IPS-20b (cell line): ENCODE measurements around the gene RASA3.
"Not testable (repeated sequence)": the region's sequence is repeated elsewhere in the genome, so short reads cannot be mapped to it uniquely, and the experiment has no call there.

Experiments
- H3K27ac ChIP-seq: one replicate; pipeline ENCODE4 v1.5.1; 2013; ENCODE audit warnings: low read length
- H3K27me3 ChIP-seq: 2 replicates; pipeline ENCODE4 v1.6.1; 2013; ENCODE audit warnings: mild to moderate bottlenecking, low read length, inconsistent platforms; ENCODE audit not compliant: insufficient read depth
- H3K36me3 ChIP-seq: 2 replicates; pipeline ENCODE4 v1.6.1; 2013; ENCODE audit warnings: low read depth, mild to moderate bottlenecking, inconsistent platforms, low read length, moderate library complexity; ENCODE audit not compliant: insufficient read depth
- H3K4me1 ChIP-seq: 2 replicates; pipeline ENCODE4 v1.6.1; 2013; ENCODE audit warnings: mild to moderate bottlenecking, control low read depth, inconsistent platforms, low read length, moderate library complexity; ENCODE audit not compliant: insufficient read depth
- H3K4me3 ChIP-seq: 2 replicates; pipeline ENCODE4 v1.5.1; 2013; ENCODE audit warnings: mild to moderate bottlenecking, low read length, inconsistent platforms
- H3K9ac ChIP-seq: 2 replicates; pipeline ENCODE4 v1.6.1; 2013; ENCODE audit warnings: low read depth, mild to moderate bottlenecking, inconsistent platforms, low read length, moderate library complexity
- H3K9me3 ChIP-seq: 2 replicates; pipeline ENCODE4 v1.6.1; 2013; ENCODE audit warnings: mild to moderate bottlenecking, low read depth, low read length, inconsistent platforms; ENCODE audit not compliant: insufficient read depth

RASA3 gene

DNA sequence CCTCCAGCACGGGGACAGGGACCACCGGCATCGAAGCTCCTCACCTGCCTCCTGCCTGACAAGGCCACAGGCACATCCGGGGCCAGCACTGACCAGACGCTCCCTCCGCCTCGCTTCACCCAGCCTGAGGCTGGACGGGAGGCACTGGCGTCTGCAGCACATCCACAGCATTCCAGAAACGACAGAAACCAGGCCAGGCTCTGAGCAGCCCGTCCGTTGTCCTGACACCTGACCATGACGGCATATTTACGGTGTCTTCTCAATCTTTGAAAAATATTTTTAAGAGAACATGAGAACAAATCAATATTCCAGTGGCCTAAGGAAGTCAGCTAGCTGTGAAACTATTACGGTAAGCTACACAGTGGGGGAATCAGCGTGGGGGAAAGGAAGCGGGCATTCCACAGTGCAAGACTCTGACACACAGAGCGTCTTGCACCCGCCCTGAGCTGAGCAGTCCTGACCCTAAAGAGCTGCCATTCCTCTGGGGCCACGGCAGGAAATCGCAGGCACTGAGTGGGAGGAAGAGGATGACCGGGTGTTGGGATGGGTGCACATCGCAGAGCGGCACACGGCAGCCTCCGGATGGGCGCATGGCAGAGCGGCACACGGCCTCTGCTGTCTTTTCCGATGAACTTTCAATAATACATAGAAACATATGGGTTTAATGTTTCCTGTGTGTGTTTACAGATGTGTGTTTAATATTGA is 26.8 kb downstream of the RASA3 start:
- H3K27ac ChIP-seq, result no peak overlapping the region
- 0 out of 2 replicates have a peak, but pooled peaks cover 2% of the 10 kb centered on the region for H3K4me1 ChIP-seq
- H3K9ac ChIP-seq, result no peak overlapping the region
- no peaks in the 10 kb centered on the region for H3K36me3 ChIP-seq
- H3K9me3 ChIP-seq, result no peaks in the 10 kb centered on the region
- H3K4me3 ChIP-seq, result no peak overlapping the region
- H3K27me3 ChIP-seq, result no peaks in the 10 kb centered on the region

DNA sequence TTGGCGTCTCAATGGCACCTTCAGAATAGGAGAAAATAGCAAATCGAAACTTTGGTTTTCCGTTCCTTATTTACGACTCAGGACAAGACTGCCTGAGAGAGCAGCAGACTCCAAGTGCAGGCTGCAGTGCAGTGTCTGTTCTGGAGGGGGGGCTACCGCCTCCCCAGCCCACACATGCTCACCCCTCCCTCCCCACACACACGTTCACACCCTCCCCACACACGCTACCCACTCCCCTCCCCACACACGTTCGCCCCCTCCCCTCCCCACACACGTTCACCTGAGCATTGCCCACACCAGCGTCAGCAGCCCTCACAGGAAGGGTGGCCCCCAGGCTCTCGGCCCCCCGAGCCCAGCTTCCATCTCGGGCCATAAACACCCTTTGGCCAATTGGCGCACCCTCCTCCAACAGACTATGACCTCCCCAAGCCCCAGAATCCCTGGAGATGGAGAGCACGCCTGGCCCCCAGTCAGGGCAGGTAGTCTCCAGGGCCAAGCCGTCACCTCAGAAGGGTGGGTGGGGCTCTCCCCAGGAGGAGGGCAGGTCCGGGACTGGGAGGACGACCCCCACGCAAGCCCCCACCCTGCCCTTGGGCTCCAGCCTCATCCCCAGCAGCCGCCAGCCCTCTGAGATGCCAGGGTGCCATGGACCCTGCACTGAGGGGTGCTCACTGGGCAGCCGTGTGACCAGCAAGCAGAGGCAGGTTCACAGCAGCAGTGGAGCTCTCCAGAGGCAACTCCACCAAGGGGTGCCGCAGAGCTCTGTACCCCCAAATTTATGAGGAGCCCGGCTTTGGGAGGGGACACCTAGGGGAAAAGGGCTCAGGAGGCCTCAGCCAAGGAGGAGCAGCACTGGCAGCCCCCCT is 27.5 kb downstream of the RASA3 start:
- Histone ChIP-seq H3K4me1 (no peaks in the 10 kb centered on the region), H3K4me3 (no peak overlapping the region), H3K36me3 (no peaks in the 10 kb centered on the region), H3K27me3 (no peaks in the 10 kb centered on the region), H3K9ac (no peak overlapping the region), H3K9me3 (no peaks in the 10 kb centered on the region), H3K27ac (no peak overlapping the region)

DNA sequence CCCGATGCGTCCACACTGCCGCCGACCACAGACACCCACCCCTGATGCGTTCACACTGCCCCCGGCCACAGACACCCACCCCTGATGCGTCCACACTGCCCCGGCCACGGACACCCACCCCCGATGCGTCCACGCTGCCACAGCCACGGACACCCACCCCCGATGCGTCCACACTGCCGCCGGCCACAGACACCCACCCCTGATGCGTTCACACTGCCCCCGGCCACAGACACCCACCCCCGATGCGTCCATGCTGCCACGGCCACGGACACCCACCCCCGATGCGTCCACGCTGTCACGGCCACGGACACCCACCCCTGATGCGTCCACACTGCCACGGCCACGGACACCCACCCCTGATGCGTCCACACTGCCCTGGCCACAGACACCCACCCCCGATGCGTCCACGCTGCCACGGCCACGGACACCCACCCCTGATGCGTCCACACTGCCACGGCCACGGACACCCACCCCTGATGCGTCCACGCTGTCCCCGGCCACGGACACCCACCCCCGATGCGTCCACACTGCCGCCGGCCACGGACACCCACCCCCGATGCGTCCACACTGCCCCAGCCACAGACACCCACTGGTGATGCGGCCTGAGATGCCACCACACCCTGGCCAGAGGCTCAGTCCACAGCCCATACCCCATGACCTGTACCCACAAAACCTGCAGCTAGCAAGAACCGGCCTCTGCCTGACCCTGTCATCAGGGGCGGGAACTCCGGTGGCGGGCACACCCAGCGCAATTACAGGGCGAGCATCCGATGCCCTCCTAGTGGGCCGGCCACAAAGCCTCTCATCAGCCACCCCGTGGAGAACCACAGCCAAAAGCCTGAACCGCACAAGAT is 28.4 kb downstream of the RASA3 start:
- H3K9me3 ChIP-seq, result no peaks in the 10 kb centered on the region
- H3K27ac ChIP-seq, result no peak overlapping the region

DNA sequence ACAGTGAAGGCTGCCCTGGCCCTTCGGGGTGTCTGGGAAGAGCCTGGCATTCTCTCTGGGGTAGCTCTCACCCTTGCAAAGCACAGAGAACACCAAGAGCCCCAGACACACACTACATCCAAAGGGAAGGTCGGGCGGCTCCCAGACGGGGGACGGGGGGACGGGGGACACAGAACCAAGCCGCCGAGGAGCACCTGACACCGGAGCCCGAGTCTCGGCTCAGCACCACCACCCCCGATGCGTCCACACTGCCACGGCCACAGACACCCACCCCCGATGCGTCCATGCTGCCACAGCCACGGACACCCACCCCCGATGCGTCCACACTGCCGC is 29.2 kb downstream of the RASA3 start:
- not testable (repeated sequence) for H3K27me3 ChIP-seq, H3K27ac ChIP-seq, H3K9me3 ChIP-seq, H3K4me3 ChIP-seq, H3K9ac ChIP-seq, H3K36me3 ChIP-seq, H3K4me1 ChIP-seq

More for the DNA sequence above, 28.4 kb downstream of the RASA3 start:
- no peak overlapping the region for H3K4me3 ChIP-seq
- no peak overlapping the region for H3K9ac ChIP-seq
- H3K27me3 ChIP-seq, result no peaks in the 10 kb centered on the region
- no peaks in the 10 kb centered on the region for H3K4me1 ChIP-seq
- H3K36me3 ChIP-seq, result no peaks in the 10 kb centered on the region

DNA sequence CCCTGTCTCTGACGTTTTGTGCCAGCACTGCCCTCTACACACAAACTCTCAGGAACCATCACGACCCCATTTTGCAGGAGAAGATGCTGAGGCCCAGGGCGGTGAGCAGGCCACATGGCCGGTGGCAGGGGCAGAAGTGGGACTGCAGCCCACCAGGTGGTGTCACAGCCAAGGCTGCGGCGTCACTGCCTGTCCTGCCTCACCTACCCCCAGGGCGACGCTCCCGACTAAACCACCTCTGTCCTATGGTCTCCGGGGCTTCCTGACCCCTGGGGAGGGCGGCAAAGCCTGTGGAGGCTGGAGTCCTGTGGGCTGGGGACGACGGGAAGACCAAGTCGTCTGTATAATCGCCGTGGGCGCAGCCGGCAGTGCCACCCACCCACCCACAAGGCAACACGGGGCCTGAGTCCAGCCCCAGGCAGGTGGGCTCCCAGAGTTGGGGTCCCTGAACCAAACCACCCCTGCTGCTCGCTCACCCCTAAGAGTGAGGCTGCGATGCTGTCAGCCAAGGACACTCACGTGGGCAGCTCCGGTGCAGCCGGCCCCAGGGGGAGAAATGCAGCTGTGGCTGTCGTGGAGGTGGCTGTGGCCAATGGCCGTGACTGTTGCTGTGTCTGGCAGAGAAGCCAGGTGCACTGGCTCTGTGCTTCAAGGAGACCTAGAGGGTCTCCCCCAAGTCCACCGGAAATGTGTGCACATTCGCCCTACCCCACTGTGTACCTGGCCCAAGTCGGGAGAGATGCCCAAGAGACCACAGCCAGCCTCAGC is 29.7 kb downstream of the RASA3 start:
- H3K27me3 ChIP-seq, result no peaks in the 10 kb centered on the region
- no peak overlapping the region for H3K9ac ChIP-seq
- H3K36me3 ChIP-seq, result no peaks in the 10 kb centered on the region
- H3K4me3 ChIP-seq, result no peak overlapping the region
- H3K9me3 ChIP-seq, result no peaks in the 10 kb centered on the region
- H3K27ac ChIP-seq, result no peak overlapping the region
- H3K4me1 ChIP-seq, result no peaks in the 10 kb centered on the region

DNA sequence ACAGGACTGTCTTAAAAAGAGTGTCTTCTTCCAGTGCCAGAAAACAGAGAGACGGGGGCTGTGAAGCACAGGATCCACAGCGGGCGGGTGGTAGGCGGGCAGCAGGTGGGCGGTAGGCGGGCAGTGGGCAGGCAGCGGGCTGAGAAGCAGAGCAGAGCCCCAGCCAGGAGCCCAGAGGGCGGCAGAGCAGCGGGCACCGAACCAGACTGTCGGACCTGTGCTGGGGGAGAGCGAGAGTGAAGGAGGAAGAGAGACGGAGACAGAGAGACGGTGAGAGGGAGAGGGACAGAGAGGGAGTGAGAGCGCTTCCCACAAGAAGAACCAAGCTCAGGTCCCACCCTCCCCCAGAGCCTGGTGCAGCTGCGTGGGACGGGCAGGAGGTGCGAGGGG is 30.3 kb downstream of the RASA3 start:
- H3K9me3 ChIP-seq, result no peaks in the 10 kb centered on the region
- H3K9ac ChIP-seq, result no peak overlapping the region
- no peaks in the 10 kb centered on the region for H3K27me3 ChIP-seq
- no peaks in the 10 kb centered on the region for H3K36me3 ChIP-seq
- H3K4me1 ChIP-seq, result no peaks in the 10 kb centered on the region; the same call in 1 of the 2 replicates
- no peak overlapping the region for H3K27ac ChIP-seq
- no peak overlapping the region for H3K4me3 ChIP-seq

DNA sequence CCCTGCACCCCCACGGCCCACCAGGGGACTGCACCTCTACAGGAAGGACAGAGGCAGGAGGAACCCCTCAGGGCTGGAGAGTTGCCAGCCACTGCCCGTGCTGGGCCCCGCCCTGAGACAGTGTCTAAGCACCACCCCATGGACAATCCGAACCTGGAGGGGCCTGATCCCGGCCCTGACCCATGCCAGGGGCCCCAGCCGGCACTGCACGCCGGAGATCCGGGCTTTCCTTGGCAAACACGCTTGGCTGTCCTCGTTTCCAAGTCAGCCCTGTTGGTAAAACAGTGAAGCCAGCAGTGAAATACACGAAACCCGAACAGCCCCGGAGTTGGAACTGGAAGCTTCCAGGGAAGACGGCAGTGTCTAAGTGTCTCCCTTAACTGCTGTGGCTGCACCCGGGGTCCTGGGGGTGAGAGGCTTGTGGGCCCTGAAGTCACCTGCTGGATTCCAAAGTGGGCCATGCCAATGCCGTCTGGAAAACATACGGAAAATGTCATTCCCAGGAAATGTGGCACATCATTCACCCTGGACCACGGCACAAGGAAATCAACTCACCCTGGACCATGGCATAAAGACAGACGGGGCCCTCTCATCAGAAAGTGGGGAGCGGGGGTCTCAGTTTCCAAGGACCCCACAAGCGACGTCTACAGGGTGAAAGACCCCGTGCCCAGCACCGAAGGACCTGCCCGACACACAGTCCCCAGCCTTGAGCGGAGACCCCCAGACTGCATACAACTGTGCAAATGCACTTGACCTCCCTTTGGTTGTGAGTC is 30.9 kb downstream of the RASA3 start:
- Histone ChIP-seq H3K4me3 (no peak overlapping the region), H3K27ac (no peak overlapping the region), H3K4me1 (no peaks in the 10 kb centered on the region; the same call in 1 of the 2 replicates), H3K36me3 (no peaks in the 10 kb centered on the region), H3K9me3 (no peaks in the 10 kb centered on the region), H3K9ac (no peak overlapping the region; the same call in 1 of the 2 replicates), H3K27me3 (no peaks in the 10 kb centered on the region)

DNA sequence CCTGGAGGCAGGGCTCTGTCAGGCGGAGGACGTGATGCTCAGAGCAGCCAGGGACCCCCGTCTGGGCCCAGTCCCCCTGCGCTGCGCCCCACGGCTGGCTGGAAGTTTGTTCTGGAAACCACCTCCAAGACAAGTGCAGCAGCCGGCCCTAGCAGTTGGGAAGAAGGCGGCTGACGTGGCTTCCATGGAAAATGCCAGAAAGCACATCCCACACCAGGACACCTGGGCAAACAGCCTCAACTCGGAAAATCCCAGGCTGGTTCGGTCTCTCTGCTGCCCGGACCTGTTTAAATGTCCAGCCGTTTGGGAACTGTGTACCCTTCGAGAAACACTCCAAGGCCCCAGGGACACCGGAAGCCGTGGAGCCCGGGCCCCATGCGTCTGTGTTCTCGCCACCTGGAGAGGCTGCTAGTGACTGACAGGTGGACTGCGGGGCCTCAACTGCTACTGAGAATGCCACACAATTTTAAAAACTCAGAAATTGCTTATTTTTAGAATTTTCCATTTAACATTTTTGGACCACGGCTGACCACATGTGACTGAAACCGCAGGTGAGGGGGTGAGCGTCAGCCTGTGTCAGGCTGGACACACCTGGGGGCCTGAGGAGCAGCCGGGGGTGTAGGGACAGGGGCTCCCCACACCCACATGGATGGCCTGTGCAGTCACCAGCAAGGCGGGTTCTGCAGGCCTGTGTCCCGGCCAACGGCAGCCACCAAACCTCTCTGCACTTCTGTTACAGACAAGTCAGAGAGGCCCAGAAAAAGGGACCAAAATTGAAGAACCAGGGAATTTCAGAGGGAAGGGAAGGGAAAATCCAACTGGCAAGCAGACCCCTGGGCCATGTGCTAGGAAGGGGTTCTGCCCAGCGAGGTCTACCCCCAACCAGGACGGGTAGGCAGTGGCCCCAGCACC is 31.7 kb downstream of the RASA3 start:
- Histone ChIP-seq H3K36me3 (no peaks in the 10 kb centered on the region), H3K4me1 (no peaks in the 10 kb centered on the region; the same call in 1 of the 2 replicates), H3K27ac (no peak overlapping the region), H3K4me3 (no peak overlapping the region), H3K9ac (no peak overlapping the region), H3K27me3 (no peaks in the 10 kb centered on the region), H3K9me3 (no peaks in the 10 kb centered on the region)

DNA sequence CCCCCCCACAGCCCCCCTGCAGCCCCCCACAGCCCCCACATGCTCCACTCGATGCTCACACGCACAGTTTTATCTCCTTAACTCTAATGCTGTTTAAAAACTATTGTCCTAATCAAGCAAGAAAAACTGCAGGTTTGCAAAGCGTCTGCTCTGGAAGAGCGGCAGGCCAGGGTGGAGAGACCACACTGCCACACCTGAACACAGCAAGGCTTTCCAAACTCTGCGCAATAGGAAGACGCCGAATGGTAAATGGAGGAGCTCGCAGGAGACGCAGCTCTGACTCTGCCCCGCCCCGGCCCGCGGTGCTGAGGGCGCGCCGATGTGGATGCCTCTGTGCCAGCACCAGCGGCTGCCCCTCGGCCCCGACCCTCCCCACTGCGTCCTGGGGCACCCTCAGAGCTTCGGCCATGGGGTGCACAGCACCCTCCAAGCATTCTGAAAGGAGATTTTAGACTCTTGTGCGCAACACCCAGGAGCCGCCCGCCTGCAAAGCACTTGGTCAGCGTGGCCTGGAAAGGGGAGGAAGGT is 32.4 kb downstream of the RASA3 start:
- Histone ChIP-seq H3K4me1 (no peaks in the 10 kb centered on the region; the same call in 1 of the 2 replicates), H3K9ac (no peak overlapping the region), H3K27me3 (no peaks in the 10 kb centered on the region), H3K4me3 (no peak overlapping the region), H3K9me3 (no peaks in the 10 kb centered on the region), H3K27ac (no peak overlapping the region), H3K36me3 (no peaks in the 10 kb centered on the region)

DNA sequence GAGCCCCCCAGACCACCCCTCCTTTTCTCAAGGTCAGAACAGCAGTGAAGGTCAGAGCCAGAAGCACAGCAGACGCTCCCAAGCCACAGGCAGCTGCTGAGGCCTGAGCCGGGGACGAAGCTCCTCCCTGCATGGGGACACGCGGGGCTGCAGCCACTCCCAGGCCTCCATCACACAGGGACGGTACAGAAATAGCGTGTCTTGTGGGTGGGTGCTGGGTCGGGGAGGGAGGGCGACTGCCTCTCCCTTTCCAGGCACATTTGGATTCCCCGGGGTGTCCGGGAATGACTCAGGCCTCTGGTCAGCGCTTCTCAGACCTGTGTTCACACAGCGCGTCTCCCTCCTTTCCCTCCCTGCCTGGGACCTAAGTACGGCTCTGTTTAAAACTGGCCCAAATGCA is 33.2 kb downstream of the RASA3 start:
- H3K9me3 ChIP-seq, result no peaks in the 10 kb centered on the region
- no peak overlapping the region for H3K4me3 ChIP-seq
- no peaks in the 10 kb centered on the region for H3K36me3 ChIP-seq
- H3K27me3 ChIP-seq, result no peaks in the 10 kb centered on the region
- no peaks in the 10 kb centered on the region; the same call in 1 of the 2 replicates for H3K4me1 ChIP-seq
- no peak overlapping the region for H3K27ac ChIP-seq
- no peak overlapping the region for H3K9ac ChIP-seq
